Spleen (tissue), 13 donors: Measurements from ENCODE around the gene PRR33. TPM values are rescaled to one million over a fixed set of nuclear protein-coding genes. Genes with fewer than 3 reads are reported as not detected.
A peak's percentile ranks its signal among the peaks of the same experiment; 100 is the strongest.
"Not testable (repeated sequence)": the region's sequence is repeated elsewhere in the genome, so short reads cannot be mapped to it uniquely, and the experiment has no call there.

Experiments
- DNase-seq: peaks from one replicate; pipeline ENCODE4 v3.0.0-alpha.2; 2020
- H3K27ac ChIP-seq, 8 donors: fragments of 200-600 bp; sonication (generic) in 7 of 8; 1 replicate in 4 of 8; 2 replicates in 4 of 8; pipeline versions ENCODE4 v1.5.0 to v1.8.0; 2016 to 2021; ENCODE audit warnings: inconsistent platforms in 4 of 8, mild to moderate bottlenecking in 4 of 8, moderate library complexity in 1 of 8
- H3K27me3 ChIP-seq, 7 donors: fragments of 200-600 bp; sonication (generic) in 6 of 7; replicated peaks in 1 of 7; 1 replicate in 4 of 7; 2 replicates in 3 of 7; pipeline versions ENCODE4 v1.5.0 to v1.8.0; 2016 to 2021; ENCODE audit warnings: inconsistent platforms in 3 of 7, mild to moderate bottlenecking in 1 of 7
- H3K36me3 ChIP-seq, 6 donors: fragments of 200-600 bp; sonication (generic) in 5 of 6; 1 replicate in 4 of 6; 2 replicates in 2 of 6; pipeline versions ENCODE4 v1.5.0 to v1.8.0; 2016 to 2021; ENCODE audit warnings: inconsistent platforms in 2 of 6
- H3K4me1 ChIP-seq, 6 donors: fragments of 200-600 bp; sonication (generic) in 5 of 6; 1 replicate in 3 of 6; 2 replicates in 3 of 6; pipeline versions ENCODE4 v1.5.0 to v1.8.0; 2016 to 2021; ENCODE audit warnings: inconsistent platforms in 3 of 6
- H3K4me3 ChIP-seq, 8 donors: fragments of 200-600 bp; sonication (generic) in 7 of 8; 1 replicate in 4 of 8; 2 replicates in 4 of 8; pipeline versions ENCODE4 v1.5.0 to v1.8.0; 2016 to 2021; ENCODE audit warnings: inconsistent platforms in 4 of 8, mild to moderate bottlenecking in 4 of 8, moderate library complexity in 2 of 8
- H3K9me3 ChIP-seq, 8 donors: fragments of 200-600 bp; sonication (generic) in 7 of 8; 1 replicate in 4 of 8; 2 replicates in 4 of 8; pipeline versions ENCODE4 v1.5.0 to v1.8.0; 2016 to 2021; ENCODE audit warnings: inconsistent platforms in 4 of 8
- CTCF ChIP-seq, 11 experiments: fragments of 200-600 bp in 7 of 11; fragments of 450-650 bp in 4 of 11; sonication (generic) in 4 of 11; IDR thresholded peaks in 8 of 11; conservative IDR thresholded peaks in 3 of 11; 1 replicate in 7 of 11; 2 replicates in 4 of 11; pipeline versions ENCODE4 v1.4.0 to v1.8.0; 2016 to 2021; ENCODE audit warnings: antibody characterized with exemption in 11 of 11, inconsistent platforms in 4 of 11, mild to moderate bottlenecking in 1 of 11
- POLR2A ChIP-seq, 3 donors: fragments of 450-650 bp; IDR thresholded peaks; one replicate each; pipeline ENCODE4 v1.5.1; 2017; ENCODE audit warnings: antibody characterized with exemption in 3 of 3, mild to moderate bottlenecking in 1 of 3
- POLR2AphosphoS5 ChIP-seq, 3 donors: sonication (generic); formaldehyde crosslinking; IDR thresholded peaks; one replicate each; pipeline ENCODE4 v1.5.1; 2017; ENCODE audit warnings: antibody characterized with exemption in 3 of 3
- WGBS, 5 donors: extraction: QIAGEN DNeasy Blood & Tissue Kit in 3 of 5; methylation state at CpG; one replicate each; pipeline versions ENCODE4 v1.1.5 to v1.1.7; 2013 to 2018; 5-methylcytosine and 5-hydroxymethylcytosine counted together
- intact Hi-C: fragments of 100-400 bp; cut with DNase I; formaldehyde crosslinking; loops from one replicate; pipeline ENCODE4 v1.15.0; 2023; ENCODE audit warnings: low total_unique reads
- long read RNA-seq, 2 donors: transcript quantifications; one replicate each; lab custom pipeline, GENCODE V29; 2026
- polyA plus RNA-seq, 3 donors: library from polyadenylated mRNA; stranded (reverse); fragments of 200-250 nt; gene quantifications; one replicate each; pipeline ENCODE4 v1.2.1, GENCODE V29; 2013
- total RNA-seq, 7 donors: library from RNA; depleted of rRNA in 3 of 7; stranded (reverse); fragments of >200 nt in 3 of 7; fragmentation: NEBNext Ultra II Directional in 4 of 7; extraction: Animal tissue kit (Norgen Biotek cat#: 25700) in 4 of 7; gene quantifications; one replicate each; pipeline versions ENCODE4 v1.1.0 to v1.2.1, GENCODE V29; 2016 to 2021
- donor health status: healthy with polysubstance abuse.
- donor health status: DM: no; HTN: no; CAD: no; lungs with moderate emphysema.
- donor health status: DM: no; HTN: no; CAD: no.
- donor health status: Bipolar disorder and iron deficiency.
- donor health status: healthy.
- donor health status: DM: no; HTN: no; CAD: no.
- donor health status: DM: yes; HTN: yes; CAD: no.

The PRR33 gene
- total RNA-seq, result not detected
- under 1 TPM; 0.03 to 0.64 (median 0.20) TPM for polyA plus RNA-seq
- long read RNA-seq, donor 1, transcript PRR33-201 (1 exons, 3,319 nt), result major isoform, 8 of 8 reads
- long read RNA-seq, donor 1, partial matches to known transcripts, result 0 of 8 reads
- long read RNA-seq, donor 1, other reads (novel, unspliced or antisense), result 0 of 8 reads
- long read RNA-seq, donor 2, transcript PRR33-201 (1 exons, 3,319 nt), result major isoform, 14 of 100 reads
- long read RNA-seq, donor 2, partial matches to known transcripts, result 86 of 100 reads
- long read RNA-seq, donor 2, other reads (novel, unspliced or antisense), result 0 of 100 reads

- TF ChIP-seq CTCF (IDR thresholded peaks at IDR 0.05 in 8 of 11, conservative IDR thresholded peaks at IDR 0.05 in 3 of 11), result no peak
- TF ChIP-seq POLR2AphosphoS5 (IDR thresholded peaks at IDR 0.05), result no peak
- no peak for TF ChIP-seq POLR2A (IDR thresholded peaks at IDR 0.05)
- Histone ChIP-seq H3K27me3 (peaks cover 0 to 8% (median 0%) of the 10 kb centered on the region in 7 donors), H3K9me3 (no peaks in the 10 kb centered on the region), H3K27ac (peak within 1 kb of the TSS in 5 of 8 donors; percentile 5 to 79 (median 71)), H3K4me3 (peak within 1 kb of the TSS in 1 of 8 donors; percentile 5), H3K36me3 (peaks cover 0 to 49% (median 26%) of the 10 kb centered on the region in 6 donors), H3K4me1 (peaks cover 5 to 58% (median 44%) of the 10 kb centered on the region in 6 donors)
- intact Hi-C loops, result no loop called here
- DNase-seq, result no peak
- 47 to 82% (median 66%) methylated on average over 6 to 7 of the region's 7 CpGs for WGBS, 5 donors
Measured at GRCh38 chr11:1891831-1892115, at the start of gene PRR33. PRR33 (minus strand) TSS chr11:1891895; CDS start chr11:1890584, 1,311 bp downstream.

- H3K27ac ChIP-seq, H3K36me3 ChIP-seq, H3K4me3 ChIP-seq, H3K9me3 ChIP-seq, intact Hi-C loops, H3K4me1 ChIP-seq: not testable (repeated sequence)
- WGBS, 5 donors, result 80 to 92% (median 87%) methylated on average over 1 of the region's 1 CpG
- DNase-seq, result peak; percentile 41
- H3K27me3 ChIP-seq, result peaks cover 0 to 19% (median 0%) of the 10 kb centered on the region in 7 donors
Measured at GRCh38 chr11:1939788-1940187, 48.1 kb upstream of the PRR33 start.

GRCh38 chr11:1939006-1939625 lies 47.4 kb upstream of the PRR33 start:
- no peak overlapping the region for H3K27ac ChIP-seq
- H3K4me1 ChIP-seq, result peaks cover 0 to 9% (median 6%) of the 10 kb centered on the region in 6 donors
- TF ChIP-seq POLR2AphosphoS5 (IDR thresholded peaks at IDR 0.05) (no peak), POLR2A (IDR thresholded peaks at IDR 0.05) (no peak), CTCF (IDR thresholded peaks at IDR 0.05 in 8 of 11, conservative IDR thresholded peaks at IDR 0.05 in 3 of 11) (no peak)
- 18 to 23% (median 20%) methylated on average over 22 to 23 of the region's 23 CpGs for WGBS, 5 donors
- H3K27me3 ChIP-seq, result peaks cover 0 to 19% (median 0%) of the 10 kb centered on the region in 7 donors
- no peak overlapping the region for H3K4me3 ChIP-seq
- H3K36me3 ChIP-seq, result no peaks in the 10 kb centered on the region
- intact Hi-C loops, result no loop called here
- no peaks in the 10 kb centered on the region for H3K9me3 ChIP-seq
- peak; percentile 39 for DNase-seq

GRCh38 chr11:1938343-1939005 lies 46.8 kb upstream of the PRR33 start:
- no peaks in the 10 kb centered on the region for H3K36me3 ChIP-seq
- peaks cover 0 to 19% (median 0%) of the 10 kb centered on the region in 7 donors for H3K27me3 ChIP-seq
- TF ChIP-seq POLR2AphosphoS5 (IDR thresholded peaks at IDR 0.05), result no peak
- no peak for TF ChIP-seq POLR2A (IDR thresholded peaks at IDR 0.05)
- TF ChIP-seq CTCF (IDR thresholded peaks at IDR 0.05 in 8 of 11, conservative IDR thresholded peaks at IDR 0.05 in 3 of 11), result no peak
- peak; percentile 67 for DNase-seq
- no peak overlapping the region for H3K27ac ChIP-seq
- no peaks in the 10 kb centered on the region for H3K9me3 ChIP-seq
- H3K4me1 ChIP-seq, result peaks cover 0 to 9% (median 6%) of the 10 kb centered on the region in 6 donors
- WGBS, 5 donors, result 80 to 86% (median 81%) methylated on average over 15 to 27 of the region's 27 CpGs
- no peak overlapping the region for H3K4me3 ChIP-seq
- intact Hi-C loops, result no loop called here
